NCI-H128 (cell line): ENCODE results near the gene ATF7IP2.
"Not testable (repeated sequence)": the region's sequence is repeated elsewhere in the genome, so short reads cannot be mapped to it uniquely, and the experiment has no call there.

Experiments used
- DNase-seq: peaks from one replicate; lab custom pipeline; 2025; ENCODE audit not compliant: unreplicated experiment; lab: John Stamatoyannopoulos, UW

ATF7IP2 gene

DNA sequence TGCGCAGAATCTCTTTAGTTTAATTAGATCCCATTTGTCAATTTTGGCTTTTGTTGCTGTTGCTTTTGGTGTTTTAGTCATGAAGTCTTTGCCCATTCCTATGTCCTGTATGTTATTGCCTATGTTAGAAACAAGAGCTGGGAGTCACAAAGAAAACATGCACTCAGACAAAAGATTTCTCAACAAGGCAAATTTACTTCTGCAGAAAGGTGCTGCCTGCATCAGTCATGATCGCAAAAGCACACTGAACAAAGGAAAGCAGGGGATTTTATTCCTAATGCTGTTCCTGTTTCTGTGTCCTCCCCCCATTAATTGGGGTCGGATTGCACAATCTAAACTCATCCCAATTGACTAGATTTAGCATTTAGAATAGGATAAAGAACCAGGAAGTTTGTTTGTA is 55.9 kb downstream of the ATF7IP2 start:
- no peak for DNase-seq

DNA sequence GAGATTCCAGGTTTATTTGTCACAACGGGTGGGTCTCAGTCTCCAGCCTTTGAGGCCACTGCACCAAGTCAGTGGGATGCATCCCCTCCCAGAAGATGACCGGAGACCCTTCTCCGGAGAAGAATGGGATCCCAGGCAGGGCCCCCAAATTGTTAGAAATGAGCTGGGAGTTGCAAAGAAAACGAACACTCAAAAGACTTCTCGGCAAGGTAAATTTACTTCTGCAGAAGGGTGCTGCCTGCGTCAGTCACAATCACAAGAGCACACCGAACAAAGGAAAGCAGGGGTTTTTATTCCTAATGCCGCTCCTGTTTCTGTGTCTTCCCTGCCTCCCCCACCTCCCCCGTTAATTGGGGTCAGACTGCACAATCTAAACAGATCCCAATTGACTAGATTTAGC is 61.4 kb downstream of the ATF7IP2 start:
- no peak for DNase-seq

DNA sequence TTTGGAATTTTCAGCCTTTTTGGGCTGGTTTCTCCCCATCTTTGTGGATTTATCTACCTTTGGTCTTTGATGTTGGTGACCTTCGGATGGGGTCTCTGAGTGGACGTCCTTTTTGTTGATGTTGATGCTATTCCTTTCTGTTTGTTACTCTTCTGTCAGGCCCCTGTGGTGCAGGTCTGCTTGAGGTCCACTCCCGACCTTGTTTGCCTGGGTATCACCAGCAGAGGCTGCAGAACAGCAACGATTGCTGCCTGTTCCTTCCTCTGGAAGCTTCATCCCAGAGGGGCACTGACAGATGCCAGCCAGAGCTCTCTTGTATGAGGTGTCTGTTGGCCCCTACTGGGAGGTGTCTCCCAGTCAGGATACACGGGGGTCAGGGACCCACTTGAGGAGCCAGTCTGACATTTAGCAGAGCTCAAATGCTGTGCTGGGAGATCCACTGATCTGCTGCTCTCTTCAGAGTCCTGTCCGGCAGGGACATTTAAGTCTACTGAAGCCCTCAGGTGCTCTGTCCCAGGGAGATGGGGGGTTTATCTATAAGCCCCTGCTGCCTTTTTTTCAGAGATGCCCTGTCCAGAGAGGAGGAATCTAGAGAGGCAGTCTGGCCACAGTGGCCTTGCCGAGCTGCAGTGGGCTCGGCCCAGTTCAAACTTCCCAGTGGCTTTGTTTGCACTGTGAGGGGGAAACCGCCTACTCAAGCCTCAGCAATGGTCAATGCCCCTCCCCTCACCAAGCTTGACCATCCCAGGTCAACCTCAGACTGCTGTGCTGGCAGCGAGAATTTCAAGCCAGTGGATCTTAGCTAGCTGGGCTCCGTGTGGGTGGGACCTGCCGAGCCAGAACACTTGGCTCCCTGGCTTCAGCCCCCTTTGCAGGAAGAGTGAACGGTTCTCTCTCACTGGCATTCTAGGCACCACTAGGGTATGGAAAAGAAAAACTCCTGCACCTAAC is 66.6 kb downstream of the ATF7IP2 start:
- DNase-seq, result not testable (repeated sequence)

DNA sequence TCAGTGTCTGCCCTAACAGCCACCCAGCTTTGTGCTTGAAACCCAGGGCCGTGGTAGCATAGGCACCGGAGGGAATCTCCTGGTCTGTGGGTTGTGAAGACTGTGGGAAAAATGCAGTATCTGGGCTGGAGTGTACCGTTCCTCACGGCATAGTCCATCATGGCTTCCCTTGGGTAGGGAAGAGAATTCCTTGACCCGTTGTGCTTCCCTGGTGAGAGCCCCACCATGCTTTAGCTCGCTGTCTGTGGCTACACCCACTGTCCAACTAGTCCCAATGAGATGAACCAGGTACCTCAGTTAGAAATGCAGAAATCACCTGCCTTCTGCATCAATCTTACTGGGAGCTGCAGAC is 67.3 kb downstream of the ATF7IP2 start:
- DNase-seq, result no peak

DNA sequence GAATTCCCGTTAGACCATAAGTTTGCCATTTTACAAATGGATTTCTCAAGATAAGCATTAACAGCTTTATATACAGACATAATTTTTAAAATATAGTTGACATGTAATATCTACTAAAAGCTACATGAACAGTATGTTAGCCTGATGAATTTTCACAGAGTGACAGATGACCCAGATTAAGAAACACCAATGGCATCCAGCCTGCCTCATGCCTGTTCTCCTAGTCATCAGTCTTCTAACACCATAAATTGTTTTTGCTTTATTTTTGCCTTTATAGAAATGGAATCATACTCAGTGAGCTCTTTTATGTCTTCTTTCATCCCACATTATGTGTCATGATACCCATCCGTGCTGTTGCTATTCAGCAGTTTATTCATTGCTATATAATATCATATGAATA is 80.0 kb downstream of the ATF7IP2 start:
- DNase-seq, result no peak

DNA sequence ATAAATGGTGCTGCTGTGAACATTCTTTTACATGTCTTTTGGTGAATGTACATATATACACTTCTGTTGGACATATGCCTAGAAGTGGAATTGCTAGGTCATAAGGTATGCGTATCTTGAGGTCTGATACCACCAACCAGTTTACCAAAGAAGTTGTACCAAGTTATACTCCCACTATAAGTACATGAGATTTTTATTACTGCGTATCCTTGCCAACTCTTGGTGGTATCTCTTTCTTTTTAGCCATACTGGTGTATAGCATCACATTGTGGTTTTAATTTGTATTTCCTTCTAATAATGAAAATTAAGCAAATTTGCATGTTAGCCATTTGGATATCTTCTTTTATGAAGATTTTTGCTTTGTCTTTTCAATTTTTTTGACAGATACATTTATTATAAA is 80.5 kb downstream of the ATF7IP2 start:
- no peak for DNase-seq

DNA sequence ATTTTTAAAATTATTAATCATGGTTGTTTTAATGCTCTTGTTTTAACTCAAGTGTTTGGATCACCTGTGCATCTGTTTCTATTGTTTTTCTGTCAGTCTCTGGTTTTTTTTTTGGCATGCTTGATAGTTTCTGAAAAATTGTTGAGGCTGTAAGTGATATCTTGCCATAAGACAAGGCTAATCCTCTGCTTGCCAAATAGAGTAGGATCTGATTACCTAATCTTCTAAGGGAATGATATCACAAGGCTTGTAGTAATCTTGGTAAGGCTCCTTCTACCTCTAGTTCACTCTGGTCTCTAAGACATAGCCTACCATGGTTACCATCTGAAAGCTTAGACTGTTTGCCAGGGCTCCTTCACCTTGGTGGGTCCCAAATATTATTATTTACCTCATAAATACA is 81.0 kb downstream of the ATF7IP2 start:
- DNase-seq, result no peak

DNA sequence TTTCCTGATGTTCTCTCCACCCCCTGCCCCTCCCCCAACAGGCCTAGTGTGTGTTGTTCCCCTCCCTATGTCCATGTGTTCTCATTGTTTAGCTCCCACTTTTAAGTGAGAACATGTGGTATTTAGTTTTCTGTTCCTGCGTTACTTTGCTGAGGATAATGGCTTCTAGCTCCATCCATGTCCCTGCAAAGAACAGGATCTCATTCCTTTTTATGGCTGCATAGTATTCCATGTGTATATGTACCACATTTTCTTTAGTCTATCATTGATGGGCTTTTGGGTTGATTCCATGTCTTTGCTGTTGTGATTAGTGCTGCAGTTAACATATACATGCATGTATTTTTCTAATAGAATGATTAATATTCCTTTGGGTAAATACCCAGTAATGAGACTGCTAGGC is 90.8 kb downstream of the ATF7IP2 start:
- not testable (repeated sequence) for DNase-seq

DNA sequence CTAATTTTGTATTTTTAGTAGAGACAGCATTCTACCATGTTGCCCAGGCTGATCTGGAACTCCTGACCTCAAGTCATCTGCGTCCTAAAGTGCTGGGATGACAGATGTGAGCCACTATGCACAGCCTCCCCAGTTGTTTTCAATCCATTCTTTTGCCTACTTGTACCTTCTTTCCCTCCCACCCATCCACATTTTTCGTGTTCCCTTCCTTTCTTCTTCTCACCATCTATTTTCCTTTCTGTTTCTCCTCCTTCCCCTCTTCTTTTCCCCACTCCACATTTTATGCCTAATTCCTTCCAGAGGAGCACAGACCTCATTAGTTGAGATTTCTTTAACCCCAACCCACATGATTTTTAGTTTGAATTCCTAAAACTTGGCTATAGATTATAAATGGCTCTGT is 94.3 kb downstream of the ATF7IP2 start:
- no peak for DNase-seq

DNA sequence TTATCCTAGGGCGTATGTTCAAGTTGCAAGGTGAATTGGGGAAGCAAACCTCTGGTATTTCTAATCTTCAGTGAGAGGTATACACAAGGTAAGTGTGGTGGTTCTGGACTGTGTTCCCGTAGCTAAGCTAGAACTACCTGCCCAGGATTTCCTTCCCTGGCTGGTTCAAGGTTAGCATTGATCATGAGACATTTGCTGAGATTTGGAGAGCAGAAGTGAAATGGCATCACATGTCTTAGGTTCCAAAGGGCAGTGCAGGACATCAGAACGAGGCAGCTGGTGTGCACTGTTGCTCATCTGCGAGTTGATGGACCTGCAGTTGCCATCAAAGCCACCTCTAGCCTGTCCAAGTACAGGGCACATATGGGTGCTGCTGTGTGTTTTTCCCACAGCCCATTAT is 99.3 kb downstream of the ATF7IP2 start:
- DNase-seq, result no peak

DNA sequence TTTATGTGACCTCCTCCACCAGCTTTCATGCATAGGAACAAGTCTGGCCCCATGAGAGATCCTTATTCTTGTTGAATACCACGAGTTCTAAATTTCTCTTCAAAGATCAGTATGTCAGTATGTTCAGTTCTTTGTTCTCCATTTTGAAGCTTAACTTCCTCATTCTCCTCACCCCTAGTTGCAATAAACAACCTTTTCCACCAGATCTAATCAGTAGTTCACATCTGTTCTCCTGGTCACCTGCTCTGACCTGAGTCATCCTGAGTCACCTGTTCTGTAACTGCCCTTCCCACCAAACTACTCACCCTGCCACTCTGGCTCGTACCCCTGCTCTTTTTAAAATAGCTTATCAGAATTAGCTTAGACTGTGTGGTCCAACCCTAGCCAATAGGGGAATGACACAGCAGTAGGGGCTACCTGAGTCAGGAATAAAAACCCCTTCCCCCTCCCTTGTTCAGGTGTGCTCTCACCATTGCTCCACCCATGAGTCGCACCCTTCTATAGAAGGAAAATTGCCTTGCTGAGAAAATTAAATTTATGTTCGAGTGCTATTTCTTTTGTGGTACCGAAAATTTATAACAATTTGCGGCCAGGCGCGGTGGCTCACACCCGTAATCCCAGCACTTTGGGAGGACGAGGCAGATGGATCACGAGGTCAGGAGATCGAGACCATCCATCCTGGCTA is 100.0 kb downstream of the ATF7IP2 start:
- no peak for DNase-seq

DNA sequence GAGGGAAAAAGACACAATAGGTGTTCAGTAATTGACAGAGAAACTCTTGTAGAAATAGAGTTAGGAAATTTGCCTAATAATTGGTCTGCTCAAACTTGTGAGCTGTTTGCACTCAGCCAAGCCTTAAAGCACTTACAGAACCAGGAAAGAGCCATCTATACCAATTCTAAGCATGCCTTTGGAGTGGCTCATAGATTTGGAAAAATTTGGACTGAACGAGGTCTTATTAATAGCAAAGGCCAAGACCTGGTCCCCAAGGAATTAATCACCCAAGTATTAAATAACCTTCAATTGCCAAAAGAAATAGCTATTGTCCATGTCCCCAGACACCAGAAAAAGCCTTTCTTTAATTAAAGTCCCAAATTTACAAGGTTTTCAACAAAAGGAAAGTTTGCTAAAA is 104.3 kb downstream of the ATF7IP2 start:
- no peak for DNase-seq

DNA sequence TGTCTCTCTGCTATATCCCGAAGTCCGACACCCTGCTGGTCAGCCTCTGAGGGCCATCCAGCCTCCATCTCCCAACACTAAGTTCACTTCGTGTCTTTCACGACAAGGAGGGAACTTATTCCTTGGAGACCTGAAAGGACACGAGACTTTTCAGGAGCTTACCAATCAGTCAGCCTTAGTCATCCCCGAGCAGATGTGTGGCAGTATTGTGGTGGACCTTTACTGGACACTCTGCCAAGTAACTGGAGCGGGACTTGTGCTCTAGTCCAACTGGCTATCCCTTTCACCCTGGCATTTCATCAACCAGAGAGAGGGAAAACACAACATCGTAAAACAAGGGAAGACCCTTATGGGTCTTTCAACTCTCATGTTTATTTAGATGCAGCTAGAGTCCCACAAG is 107.4 kb downstream of the ATF7IP2 start:
- no peak for DNase-seq

DNA sequence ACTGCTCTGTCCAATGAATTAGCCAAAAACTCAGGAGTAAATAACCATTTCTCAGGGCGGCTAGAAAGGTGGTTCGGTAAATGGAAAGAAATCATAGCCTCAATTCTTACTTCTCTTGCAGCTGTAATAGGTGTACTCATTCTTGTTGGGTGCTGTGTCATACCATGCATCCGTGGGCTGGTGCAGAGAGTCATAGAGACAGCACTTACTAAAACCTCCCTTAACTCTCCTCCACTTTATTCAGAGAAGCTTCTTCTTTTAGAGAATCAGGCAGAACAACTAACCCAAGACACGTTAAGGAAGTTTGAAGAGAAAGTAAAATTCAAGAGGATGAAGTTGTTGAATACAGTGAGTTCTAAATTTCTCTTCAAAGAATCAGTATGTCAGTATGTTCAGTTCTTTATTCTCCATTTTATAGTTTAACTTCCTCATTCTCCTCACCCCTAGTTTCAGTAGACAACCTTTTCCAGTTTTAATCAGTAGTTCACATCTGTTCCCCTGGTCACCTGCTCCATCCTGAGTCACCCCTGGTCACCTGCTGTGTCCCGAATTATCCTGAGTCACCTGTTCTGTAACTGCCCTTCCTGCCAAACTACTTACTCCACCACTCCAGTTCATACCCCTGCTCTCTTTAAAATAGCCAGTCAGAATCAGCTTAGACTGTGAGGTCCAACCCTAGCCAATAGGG is 108.6 kb downstream of the ATF7IP2 start:
- no peak for DNase-seq

DNA sequence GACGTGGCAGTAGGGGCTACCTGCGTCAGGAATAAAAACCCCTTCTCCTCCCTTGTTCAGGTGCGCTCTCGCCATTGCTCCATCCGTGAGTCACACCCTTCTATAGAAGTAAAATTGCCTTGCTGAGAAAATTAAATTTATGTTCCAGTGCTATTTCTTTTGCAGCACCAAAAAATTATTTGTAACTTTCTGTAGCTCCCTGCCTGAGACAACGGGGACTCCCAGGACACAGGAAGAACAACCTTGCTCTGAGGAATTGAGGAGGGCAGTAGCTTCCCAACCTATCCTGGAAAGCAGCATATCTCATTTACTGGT is 109.1 kb downstream of the ATF7IP2 start:
- DNase-seq, result no peak

DNA sequence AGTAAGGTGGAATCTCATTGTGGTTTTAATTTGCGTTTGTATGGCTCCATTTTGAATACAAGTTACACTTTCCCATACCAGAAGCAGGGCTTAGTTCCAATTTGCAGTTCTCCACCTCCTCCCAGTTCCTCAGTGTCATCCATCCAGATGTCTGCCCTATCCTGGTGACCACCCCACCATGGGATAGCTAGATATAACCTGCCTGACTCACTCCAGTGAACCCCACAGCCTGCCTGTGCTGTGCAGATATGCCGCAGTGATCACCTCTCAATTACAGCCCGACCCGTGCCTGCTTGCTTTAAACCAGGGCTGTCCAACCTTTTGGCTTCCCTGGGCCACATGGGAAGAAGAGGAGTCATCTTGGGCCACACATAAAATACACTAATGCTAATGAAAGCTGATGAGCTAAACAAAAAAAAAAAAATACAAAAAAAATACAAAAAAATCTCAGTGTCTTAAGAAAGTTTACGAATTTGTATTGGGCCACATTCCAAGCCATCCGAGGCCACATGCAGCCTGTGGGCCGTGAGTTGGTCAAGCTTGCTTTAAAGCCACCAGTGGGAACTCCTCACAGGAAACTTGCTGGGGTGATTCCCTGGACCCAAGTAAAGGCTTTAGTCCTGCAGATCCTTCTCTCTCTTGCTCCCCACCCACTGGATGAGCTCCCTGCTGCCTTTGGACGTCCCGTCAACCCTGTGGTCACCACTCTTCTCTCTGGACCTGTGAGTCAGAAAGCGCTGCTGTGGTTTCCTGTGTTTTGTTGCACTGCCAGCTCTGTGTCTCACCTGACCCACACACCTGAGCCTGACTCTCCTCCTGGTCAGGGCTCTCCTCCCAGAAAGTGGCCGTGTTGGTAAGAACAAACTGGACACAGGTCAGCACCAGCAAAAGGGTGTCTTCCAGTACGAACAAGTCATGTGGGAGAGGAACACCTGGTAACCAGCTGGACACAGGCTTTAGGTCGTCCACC is 111.6 kb downstream of the ATF7IP2 start:
- DNase-seq, result no peak

DNA sequence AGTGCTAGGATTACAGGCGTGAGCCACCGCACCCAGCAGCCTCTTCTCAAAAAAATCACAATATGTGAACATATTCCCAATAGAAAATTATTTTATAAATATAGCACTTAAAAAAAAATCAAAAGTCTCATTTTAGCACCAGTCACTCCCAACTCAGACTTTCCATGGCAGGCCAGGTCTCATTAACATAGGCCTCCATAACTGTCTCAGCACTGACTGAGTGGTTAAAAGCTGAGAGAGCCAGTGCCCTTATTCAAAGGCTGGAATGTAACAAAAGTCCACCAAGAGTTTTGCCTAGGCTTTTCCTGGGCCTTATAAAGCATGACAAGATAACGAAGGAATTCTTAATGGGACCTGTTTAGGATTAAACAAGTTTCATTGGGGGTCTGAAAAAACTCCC is 114.7 kb downstream of the ATF7IP2 start:
- DNase-seq, result no peak

DNA sequence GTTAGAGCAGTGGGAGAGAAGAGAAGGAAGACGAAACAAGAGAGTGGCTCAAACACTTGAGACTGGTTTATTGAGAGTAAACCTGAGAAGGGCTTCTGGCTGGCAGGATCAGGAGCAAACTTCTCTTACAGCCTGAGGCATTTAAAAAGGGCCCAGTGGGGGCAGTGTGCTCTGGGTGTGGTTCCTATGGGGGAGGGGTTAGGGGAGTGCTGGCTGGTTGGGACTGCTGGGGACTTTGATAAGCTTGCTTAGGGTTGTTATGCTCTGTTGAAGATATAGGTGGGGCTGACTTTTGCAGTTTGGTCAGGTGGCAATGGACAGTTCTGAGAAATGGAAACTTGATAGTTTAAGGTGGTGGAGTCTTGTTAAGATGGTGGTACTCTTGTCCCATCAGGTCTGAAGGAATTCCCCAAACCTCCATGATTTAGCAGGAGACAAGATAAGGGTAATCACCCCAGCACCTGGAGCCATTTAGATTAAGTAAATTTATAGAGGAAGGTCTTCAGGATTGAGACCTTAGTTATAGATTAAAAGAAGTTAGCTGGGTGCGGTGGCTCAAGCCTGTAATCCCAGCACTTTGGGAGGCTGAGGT is 115.3 kb downstream of the ATF7IP2 start:
- no peak for DNase-seq

DNA sequence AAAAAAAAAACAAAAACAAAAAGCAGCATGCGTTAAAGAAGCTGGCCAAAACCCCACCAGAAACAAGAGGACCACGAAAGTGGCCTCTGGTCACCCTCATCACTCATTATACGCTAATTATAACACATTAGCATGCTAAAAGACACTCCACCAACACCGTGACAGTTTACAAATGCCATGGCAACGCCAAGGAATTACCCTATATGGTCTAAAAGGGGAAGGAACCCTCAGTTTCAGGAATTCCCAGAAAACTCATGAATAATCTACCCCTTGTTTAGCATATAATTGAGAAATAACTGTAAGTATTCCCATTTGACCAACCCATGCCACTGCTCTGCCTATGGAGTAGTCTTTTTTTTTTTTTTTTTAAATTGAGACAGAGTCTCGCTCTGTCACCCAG is 116.9 kb downstream of the ATF7IP2 start:
- DNase-seq, result no peak

DNA sequence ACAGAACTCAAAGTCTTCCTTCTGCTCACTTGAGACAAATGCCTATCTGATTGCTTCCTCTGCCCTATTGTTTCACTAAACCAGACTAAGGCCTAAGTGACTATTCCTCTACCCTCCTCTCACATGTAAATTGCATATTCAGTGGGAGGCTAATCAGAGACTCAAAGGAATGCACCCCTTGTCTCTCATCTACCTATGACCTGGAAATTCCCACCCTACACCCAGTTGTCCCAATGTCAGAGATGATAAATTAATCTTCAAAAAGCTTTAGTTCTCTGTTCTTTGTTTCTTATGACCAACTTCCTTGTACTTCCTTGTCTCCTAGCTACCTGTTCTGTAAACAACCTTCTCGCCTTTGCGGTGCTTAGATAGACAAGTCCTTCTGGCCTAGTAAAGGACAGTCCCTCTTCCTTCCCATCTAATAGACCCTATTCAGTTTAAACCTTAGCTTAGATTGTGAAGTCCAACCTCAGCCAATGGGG is 118.6 kb downstream of the ATF7IP2 start:
- DNase-seq, result no peak
